ENCODE data around the gene ANAPC16.

Gene ANAPC16

DNA sequence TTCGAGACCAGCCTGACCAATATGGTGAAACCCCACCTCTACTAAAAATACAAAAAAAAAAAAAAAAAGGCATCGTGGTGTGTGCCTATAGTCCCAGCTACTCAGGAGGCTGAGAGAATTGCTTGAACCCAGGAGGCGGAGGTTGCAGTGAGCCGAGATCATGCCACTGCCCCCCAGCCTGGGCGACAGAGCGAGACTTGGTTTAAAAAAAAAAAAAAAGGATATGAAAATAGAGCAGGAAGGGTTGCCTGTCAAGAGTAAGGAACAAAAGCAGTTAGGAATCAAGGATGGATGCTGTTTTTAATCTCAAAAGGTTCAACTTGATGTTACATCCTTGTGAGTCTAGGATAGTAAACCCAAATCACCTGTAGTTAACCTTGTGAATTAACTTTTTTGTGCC lies 12.0 kb downstream of the ANAPC16 start:
- TF ChIP-seq, protein P1, sequence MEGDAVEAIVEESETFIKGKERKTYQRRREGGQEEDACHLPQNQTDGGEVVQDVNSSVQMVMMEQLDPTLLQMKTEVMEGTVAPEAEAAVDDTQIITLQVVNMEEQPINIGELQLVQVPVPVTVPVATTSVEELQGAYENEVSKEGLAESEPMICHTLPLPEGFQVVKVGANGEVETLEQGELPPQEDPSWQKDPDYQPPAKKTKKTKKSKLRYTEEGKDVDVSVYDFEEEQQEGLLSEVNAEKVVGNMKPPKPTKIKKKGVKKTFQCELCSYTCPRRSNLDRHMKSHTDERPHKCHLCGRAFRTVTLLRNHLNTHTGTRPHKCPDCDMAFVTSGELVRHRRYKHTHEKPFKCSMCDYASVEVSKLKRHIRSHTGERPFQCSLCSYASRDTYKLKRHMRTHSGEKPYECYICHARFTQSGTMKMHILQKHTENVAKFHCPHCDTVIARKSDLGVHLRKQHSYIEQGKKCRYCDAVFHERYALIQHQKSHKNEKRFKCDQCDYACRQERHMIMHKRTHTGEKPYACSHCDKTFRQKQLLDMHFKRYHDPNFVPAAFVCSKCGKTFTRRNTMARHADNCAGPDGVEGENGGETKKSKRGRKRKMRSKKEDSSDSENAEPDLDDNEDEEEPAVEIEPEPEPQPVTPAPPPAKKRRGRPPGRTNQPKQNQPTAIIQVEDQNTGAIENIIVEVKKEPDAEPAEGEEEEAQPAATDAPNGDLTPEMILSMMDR (IDR thresholded peaks at IDR 0.05; ENCODE audit: low read depth, low read length), result no peak
- no peak overlapping the region for H3K4me3 ChIP-seq (ENCODE audit: low read depth, low read length)

DNA sequence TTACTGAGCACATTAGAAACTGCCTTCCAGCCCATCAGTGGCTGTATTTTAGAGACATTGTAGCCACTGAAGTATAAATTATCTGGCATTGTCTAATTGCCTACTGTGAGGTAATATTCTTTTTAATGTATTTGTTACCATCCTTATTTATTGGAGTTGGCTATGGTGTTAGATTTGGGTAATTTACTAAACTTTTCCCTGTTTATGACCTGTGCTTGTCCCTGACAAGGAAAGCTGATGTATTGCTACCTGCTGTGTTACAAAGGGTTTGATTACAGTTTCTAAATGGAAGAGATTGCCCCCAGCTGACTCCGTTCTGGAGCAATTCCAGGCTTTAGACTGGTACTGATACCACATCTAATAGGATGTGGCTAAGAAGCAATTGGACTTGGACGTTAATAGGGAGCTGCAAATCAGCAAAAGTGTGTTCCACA lies 12.5 kb downstream of the ANAPC16 start:
- no peak overlapping the region for H3K4me3 ChIP-seq (ENCODE audit: low read depth, low read length)
- TF ChIP-seq, protein P1 (IDR thresholded peaks at IDR 0.05; ENCODE audit: low read depth, low read length), result no peak

DNA sequence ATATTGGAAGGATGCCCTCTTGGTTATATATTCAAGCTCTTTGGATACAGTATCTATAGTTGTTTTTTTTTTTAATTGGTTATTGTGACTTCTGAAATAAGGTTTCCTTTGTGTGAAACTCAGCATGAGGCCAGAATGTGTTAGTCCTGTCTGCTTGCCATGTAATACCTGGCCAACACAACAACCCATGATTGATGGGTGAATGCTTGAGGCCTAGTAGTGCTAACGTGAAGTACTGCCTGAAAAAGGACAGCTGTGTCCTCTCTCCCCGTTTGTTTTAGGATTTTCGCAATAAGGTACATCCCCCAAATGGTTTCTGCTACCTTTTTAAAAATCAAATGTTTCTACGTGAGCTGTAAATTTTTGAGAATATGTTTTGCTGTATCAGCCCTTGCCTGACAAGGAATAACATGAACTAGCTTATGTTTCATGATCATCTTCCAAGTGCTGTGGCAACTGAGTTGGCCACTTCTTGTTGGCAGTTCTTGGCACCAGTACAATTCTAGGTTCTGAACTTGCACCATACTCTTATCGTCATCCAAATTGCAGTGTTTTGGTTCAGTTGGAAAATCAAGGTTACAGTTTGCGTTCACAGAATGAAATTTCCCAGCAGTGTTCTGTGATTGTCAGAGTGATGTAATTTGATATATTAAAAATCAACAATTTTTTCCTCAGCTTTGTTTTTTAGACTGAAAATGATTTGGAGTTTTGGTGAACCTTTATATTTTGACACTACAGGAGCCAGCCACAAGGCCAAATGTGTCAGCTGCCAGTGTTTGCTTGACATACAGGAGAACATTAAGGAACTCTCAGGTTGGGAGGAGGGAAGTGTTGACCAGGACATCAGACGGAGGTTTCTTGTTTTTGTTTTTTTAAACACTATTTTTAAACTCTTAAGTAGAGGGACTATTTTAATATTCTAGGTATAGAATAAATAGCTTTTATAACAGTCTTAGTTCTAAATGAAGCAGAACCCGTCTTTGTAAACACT lies 13.7 kb downstream of the ANAPC16 start:
- H3K4me3 ChIP-seq (ENCODE audit: low read depth, low read length), result no peak overlapping the region
- TF ChIP-seq, protein P1 (IDR thresholded peaks at IDR 0.05; ENCODE audit: low read depth, low read length), result no peak

DNA sequence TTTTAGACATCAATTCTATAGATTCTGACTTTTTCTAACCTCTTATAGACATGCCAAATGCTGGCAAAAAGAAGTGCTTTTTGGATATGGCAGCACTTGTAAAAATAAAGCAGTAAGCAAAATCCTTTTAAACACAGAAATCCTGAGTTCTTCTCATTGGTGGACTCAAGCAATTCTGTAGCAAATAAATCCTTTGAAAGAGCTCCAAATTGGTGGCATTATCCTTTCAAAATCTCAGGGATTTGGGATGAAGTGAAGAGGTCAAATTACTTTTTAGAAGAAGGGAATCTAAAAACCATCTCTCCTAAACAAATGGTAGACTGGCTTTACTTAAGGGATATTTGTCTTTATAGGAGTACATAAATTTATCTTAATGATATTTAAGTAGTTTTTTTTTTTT lies 17.8 kb downstream of the ANAPC16 start:
- TF ChIP-seq, protein P1 (IDR thresholded peaks at IDR 0.05; ENCODE audit: low read depth, low read length), result no peak
- no peak overlapping the region for H3K4me3 ChIP-seq (ENCODE audit: low read depth, low read length)

DNA sequence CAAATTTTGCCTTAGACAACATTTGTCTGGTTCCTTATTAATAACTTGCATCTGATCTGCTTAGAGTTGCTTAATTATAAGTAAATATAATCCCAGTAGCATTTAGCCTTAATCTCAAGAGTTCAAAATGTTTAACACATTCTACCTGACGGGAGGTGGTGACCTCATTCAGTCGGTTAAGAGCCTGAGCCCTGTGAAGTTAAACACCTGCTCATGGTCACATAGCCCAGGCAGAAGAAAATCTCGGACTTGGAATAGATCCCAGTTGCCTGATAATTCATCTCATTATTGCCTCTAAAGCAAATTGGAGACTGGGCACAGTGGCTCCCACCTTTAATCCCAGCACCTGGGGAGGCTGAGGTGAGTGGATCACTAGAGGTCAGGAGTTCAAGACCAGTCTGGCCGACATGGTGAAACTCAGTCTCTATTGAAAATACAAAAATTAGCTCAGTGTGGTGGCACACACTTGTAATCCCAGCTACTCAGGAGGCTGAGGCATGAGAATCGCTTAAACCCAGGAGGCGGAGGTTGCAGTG lies 18.8 kb downstream of the ANAPC16 start:
- H3K4me3 ChIP-seq (ENCODE audit: low read depth, low read length), result no peak overlapping the region
- TF ChIP-seq, protein P1 (IDR thresholded peaks at IDR 0.05; ENCODE audit: low read depth, low read length), result no peak

DNA sequence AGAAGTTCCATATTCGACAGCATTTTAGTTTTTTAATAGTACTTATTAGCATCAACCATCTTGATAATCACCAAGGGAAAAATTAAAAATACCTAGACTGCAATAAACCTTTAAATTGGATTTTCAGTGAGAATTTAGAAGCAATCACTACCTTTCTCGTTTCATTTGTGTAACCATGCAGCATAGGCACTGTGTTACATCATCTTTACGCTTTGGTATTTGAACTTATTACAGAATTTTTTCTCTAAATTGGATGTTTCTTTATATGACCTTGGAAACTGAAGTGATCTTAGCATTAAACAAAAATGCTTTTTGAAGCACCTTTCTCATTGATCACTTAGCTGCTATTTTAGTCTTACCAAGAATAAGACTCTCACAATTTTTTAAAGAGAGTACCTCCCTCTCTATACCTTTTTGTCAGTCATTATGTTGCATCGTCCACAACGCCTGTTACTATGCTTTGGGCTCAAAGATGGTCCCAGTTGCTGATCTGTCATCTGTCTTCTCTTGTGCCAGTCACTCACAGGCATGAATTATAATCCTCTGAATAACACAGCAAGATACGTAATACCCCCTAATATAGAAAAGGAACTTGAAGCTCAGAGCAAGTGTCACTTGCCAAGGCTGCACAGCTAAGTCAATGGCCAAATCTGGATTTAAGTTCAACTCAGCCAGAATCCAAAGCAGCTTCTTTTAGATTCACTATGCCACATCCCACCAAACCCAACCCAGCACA lies 19.9 kb downstream of the ANAPC16 start:
- TF ChIP-seq, protein P1 (IDR thresholded peaks at IDR 0.05; ENCODE audit: low read depth, low read length), result no peak
- H3K4me3 ChIP-seq (ENCODE audit: low read depth, low read length), result no peak overlapping the region
